GM21619 (cell line): ENCODE data around the gene CDC37L1.
"Not testable (repeated sequence)": the region's sequence is repeated elsewhere in the genome, so short reads cannot be mapped to it uniquely, and the experiment has no call there.

ENCODE experiments used
- ATAC-seq: cut with Tn5 transposase; IDR thresholded peaks from one replicate; pipeline ENCODE4 v1.9.1; 2021; ENCODE audit not compliant: unreplicated experiment

Gene CDC37L1

DNA sequence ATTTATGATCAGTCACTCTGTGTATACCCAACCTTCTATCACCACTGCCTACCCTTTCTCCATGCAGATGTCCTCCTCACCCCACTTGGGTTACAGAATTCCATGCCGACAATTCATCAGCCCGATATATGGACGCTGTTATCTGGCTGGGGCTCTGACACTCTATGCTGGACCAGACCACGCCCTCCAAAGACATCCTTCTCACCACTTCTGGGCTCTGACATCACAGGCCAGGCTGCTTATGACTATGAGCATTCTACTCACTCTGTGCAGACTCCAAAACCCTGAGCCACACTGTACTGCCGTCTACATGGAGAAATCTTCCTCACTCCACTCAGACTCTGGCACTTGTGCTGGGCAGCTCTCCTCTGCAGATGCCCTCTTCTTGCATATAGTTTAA, 69.2 kb downstream of the CDC37L1 start:
- no peak for ATAC-seq

- no peak for ATAC-seq
These were observed 70.8 kb downstream of the CDC37L1 start for GRCh38 chr9:4750023-4750673.

GRCh38 chr9:4754530-4754929, 75.2 kb downstream of the CDC37L1 start:
- not testable (repeated sequence) for ATAC-seq

DNA sequence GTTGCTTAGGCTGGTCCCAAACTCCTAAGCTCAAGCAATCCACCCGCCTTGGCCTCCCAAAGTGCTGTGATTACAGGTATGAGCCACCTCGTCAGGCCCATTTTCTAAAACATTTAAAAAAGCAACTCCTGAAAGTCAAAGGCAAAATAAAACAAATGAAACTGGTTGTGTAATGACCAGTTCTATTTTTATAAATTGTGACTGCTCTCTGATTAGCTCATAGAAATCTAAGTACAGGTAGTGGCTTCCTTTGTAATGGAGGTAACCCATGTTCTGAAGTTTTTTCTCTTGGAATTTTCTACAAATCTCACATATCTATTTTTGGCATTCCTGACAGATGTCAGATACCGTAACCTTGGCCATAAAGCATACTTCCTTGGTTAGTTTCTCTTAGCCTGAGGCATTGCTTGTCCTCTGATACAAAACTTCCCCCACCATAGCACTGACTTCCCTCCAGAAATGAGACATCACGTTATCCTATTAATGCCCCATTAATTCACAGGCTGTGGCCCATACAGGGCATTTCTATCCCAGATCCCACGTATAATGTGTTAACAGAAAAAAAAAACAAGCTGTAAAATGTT, 75.7 kb downstream of the CDC37L1 start:
- no peak for ATAC-seq

DNA sequence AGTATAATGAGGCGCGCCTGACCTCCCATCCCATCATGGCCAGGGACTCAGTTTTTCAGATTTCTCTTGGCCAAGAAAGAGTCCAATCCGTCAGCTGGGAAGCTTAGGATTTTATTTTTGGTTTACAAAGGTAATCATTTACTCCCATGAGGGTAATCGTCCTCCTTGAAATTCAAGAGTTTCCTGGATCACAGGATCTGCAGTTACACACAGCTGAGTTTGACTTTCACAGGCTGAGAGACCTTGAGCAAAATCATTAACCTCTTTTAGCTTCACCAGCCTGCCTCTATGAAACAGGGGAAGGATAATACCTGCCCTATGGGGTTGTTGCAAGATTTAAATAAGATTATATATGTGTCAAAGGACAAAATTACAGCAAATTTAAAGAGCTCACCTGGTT, 77.1 kb downstream of the CDC37L1 start:
- ATAC-seq, result no peak
